IPS DF 6.9 (cell line): ENCODE measurements around the gene OPN1SW.

Experiments used
- DNase-seq: peaks from one replicate; pipeline ENCODE4 v3.0.0-alpha.2; 2013; ENCODE audit warnings: low read depth, low spot score
- H3K27ac ChIP-seq: one replicate; pipeline ENCODE4 v1.5.1; 2013; ENCODE audit warnings: low read length, control low read depth
- H3K27me3 ChIP-seq: 2 replicates; pipeline ENCODE4 v1.6.1; 2013; ENCODE audit warnings: mild to moderate bottlenecking, low read length; ENCODE audit not compliant: control insufficient read depth, insufficient read depth
- H3K36me3 ChIP-seq: 2 replicates; pipeline ENCODE4 v1.6.1; 2013; ENCODE audit warnings: low read length; ENCODE audit not compliant: control insufficient read depth, insufficient read depth
- H3K4me1 ChIP-seq: 2 replicates; pipeline ENCODE4 v1.6.1; 2013; ENCODE audit warnings: low read length; ENCODE audit not compliant: control insufficient read depth, insufficient read depth
- H3K4me3 ChIP-seq: 2 replicates; pipeline ENCODE4 v1.5.1; 2013; ENCODE audit warnings: mild to moderate bottlenecking, low read length
- H3K9me3 ChIP-seq: 2 replicates; pipeline ENCODE4 v1.6.1; 2013; ENCODE audit warnings: low read length, inconsistent platforms; ENCODE audit not compliant: control insufficient read depth, insufficient read depth
- WGBS: extraction: QIAGEN DNeasy Blood & Tissue Kit; methylation state at CpG from one replicate; pipeline ENCODE4 v1.1.7; 2013; ENCODE audit warnings: mixed read lengths, missing lambda C conversion rate; ENCODE audit not compliant: insufficient read length, insufficient coverage; 5-methylcytosine and 5-hydroxymethylcytosine counted together

Gene OPN1SW

GRCh38 chr7:128733278-128733645 lies 42.3 kb downstream of the OPN1SW start:
- WGBS = 100% methylated on average over 2 of the region's 2 CpGs
- Histone ChIP-seq H3K36me3 (no peaks in the 10 kb centered on the region), H3K4me3 (no peak overlapping the region), H3K9me3 (no peaks in the 10 kb centered on the region), H3K27ac (no peak overlapping the region), H3K4me1 (no peaks in the 10 kb centered on the region), H3K27me3 (no peaks in the 10 kb centered on the region)
- no peak for DNase-seq

DNA sequence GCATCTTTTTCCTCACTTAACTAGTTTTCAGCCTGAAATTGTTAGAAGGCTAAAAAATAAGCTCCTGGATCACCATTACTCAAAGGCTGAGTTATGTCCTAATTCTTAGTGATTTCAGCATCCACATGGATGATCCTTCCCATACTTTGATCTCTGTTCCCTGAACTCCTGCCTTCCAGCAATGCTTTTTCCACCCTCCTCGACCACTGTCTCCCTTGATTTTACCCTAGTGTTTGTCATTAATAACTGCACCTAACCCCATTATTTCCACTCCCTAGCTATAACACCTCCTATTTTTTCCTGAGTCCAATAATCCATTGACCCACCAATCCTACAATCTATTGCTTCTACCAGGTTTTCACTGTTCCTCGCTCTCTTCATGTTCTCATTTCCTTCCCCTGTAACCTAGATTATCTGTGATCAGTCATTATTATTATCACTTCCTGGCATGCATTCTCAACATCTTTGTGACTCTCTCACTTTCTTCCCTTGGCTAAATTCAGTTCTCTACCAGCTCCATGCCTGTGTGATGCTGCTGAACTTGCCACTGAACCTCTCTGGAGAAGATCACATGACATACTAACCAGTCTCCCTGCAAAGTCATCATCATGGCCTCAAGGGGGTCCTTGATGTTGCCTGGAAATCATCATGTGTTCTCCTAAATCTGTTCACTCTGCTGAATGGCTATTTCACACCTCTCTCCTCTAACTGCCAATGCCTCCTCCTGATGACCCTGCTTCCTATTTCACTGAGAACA lies 42.9 kb downstream of the OPN1SW start:
- H3K27ac ChIP-seq = no peak overlapping the region
- no peak overlapping the region for H3K4me3 ChIP-seq
- H3K36me3 ChIP-seq = no peaks in the 10 kb centered on the region

GRCh38 chr7:128731184-128731583 lies 44.4 kb downstream of the OPN1SW start:
- no CpG with 5 or more reads among the region's 8 CpGs for WGBS
- Histone ChIP-seq H3K27ac (no peak overlapping the region), H3K4me3 (no peak overlapping the region), H3K4me1 (no peaks in the 10 kb centered on the region), H3K27me3 (no peaks in the 10 kb centered on the region), H3K9me3 (no peaks in the 10 kb centered on the region), H3K36me3 (no peaks in the 10 kb centered on the region)
- no peak for DNase-seq

More for the DNA sequence above, 42.9 kb downstream of the OPN1SW start:
- DNase-seq = no peak
- no peaks in the 10 kb centered on the region for H3K9me3 ChIP-seq
- no peaks in the 10 kb centered on the region for H3K4me1 ChIP-seq
- WGBS = no CpG with 5 or more reads among the region's 2 CpGs
- H3K27me3 ChIP-seq = no peaks in the 10 kb centered on the region

DNA sequence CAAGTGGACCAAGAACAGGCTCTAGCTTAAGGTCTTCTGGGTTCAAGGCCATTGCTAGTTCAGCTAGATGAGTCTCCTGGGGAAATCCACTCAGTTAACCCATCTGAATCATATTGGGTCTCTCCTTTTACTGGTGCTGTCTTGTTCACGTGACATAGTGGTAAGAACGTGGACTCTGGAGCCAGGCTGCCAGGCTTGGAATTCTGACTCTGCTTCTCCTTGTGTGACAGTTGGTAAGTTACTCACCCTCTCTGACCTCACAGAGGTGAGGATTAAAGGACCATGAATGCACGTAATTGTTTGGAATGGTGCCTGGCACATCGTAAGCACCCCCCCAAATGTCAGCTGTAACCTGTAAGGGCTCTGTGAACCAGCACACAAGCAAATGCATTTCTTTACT lies 46.1 kb downstream of the OPN1SW start:
- no CpG with 5 or more reads among the region's 4 CpGs for WGBS
- Histone ChIP-seq H3K4me1 (no peaks in the 10 kb centered on the region), H3K9me3 (no peaks in the 10 kb centered on the region), H3K27me3 (no peaks in the 10 kb centered on the region), H3K27ac (no peak overlapping the region), H3K36me3 (no peaks in the 10 kb centered on the region), H3K4me3 (no peak overlapping the region)
- no peak for DNase-seq

- no CpG with 5 or more reads among the region's 2 CpGs for WGBS
These were observed 47.0 kb downstream of the OPN1SW start for GRCh38 chr7:128728598-128728997.

GRCh38 chr7:128727239-128727638 lies 48.4 kb downstream of the OPN1SW start:
- Histone ChIP-seq H3K9me3 (no peaks in the 10 kb centered on the region), H3K4me1 (no peaks in the 10 kb centered on the region), H3K4me3 (no peak overlapping the region), H3K27ac (no peak overlapping the region), H3K36me3 (no peaks in the 10 kb centered on the region), H3K27me3 (no peaks in the 10 kb centered on the region)
- no peak for DNase-seq
- WGBS = no CpG with 5 or more reads among the region's 4 CpGs

More at GRCh38 chr7:128728598-128728997, 47.0 kb downstream of the OPN1SW start:
- Histone ChIP-seq H3K27me3 (no peaks in the 10 kb centered on the region), H3K4me1 (no peaks in the 10 kb centered on the region), H3K27ac (no peak overlapping the region), H3K9me3 (no peaks in the 10 kb centered on the region), H3K4me3 (no peak overlapping the region), H3K36me3 (no peaks in the 10 kb centered on the region)
- DNase-seq = no peak

DNA sequence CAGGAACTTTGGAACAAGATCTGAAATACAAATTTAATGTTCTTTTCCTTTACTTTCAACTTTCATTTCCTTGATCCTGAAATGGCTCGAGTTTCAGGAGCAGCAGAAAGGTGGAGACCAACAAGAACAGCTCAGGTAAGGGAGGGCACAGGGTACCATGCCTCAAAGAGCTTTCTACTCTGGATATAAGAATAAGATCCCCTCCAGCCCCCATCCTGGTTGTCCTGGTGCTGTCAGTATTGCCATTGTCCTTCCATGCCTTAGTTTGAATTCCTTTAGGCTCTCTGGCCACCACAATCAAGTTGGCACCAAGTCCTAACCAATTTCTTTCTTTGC lies 48.9 kb downstream of the OPN1SW start:
- DNase-seq = no peak
- no peaks in the 10 kb centered on the region for H3K9me3 ChIP-seq
- H3K36me3 ChIP-seq = no peaks in the 10 kb centered on the region
- no peaks in the 10 kb centered on the region for H3K4me1 ChIP-seq
- H3K27ac ChIP-seq = no peak overlapping the region
- WGBS = no CpG with 5 or more reads among the region's 1 CpG
- H3K27me3 ChIP-seq = no peaks in the 10 kb centered on the region
- H3K4me3 ChIP-seq = no peak overlapping the region

- Histone ChIP-seq H3K27me3 (no peaks in the 10 kb centered on the region), H3K36me3 (no peaks in the 10 kb centered on the region), H3K4me1 (no peaks in the 10 kb centered on the region), H3K9me3 (no peaks in the 10 kb centered on the region), H3K4me3 (no peak overlapping the region), H3K27ac (no peak overlapping the region)
- DNase-seq = no peak
- no CpG with 5 or more reads among the region's 8 CpGs for WGBS
These were observed 49.4 kb downstream of the OPN1SW start for GRCh38 chr7:128726059-128726736.

DNA sequence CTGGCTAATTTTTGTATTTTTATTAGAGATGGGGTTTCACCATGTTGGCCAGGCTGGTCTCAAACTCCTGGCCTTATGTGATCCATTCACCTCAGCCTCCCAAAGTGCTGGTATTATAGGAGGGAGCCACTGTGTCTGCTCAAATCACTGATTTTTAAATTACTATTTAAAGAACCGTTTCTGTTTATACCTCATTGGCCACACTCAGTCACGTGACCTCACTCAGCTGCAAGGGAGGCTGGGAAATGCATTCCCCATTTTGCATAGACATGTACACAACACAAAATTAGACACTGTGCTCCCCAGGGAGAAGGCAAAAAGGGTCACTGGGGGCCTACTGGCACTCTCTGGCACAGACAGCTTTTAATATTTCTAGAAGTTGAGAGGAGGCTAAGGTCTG lies 50.1 kb downstream of the OPN1SW start:
- DNase-seq = no peak
- H3K4me3 ChIP-seq = no peak overlapping the region
- no peaks in the 10 kb centered on the region for H3K9me3 ChIP-seq
- no peak overlapping the region for H3K27ac ChIP-seq
- no peaks in the 10 kb centered on the region for H3K4me1 ChIP-seq
- no CpG with 5 or more reads among the region's 2 CpGs for WGBS
- no peaks in the 10 kb centered on the region for H3K27me3 ChIP-seq
- H3K36me3 ChIP-seq = no peaks in the 10 kb centered on the region

- Histone ChIP-seq H3K27ac (no peak overlapping the region), H3K36me3 (no peaks in the 10 kb centered on the region), H3K4me1 (no peaks in the 10 kb centered on the region), H3K27me3 (no peaks in the 10 kb centered on the region), H3K4me3 (no peak overlapping the region), H3K9me3 (no peaks in the 10 kb centered on the region)
- DNase-seq = no peak
- no CpG with 5 or more reads among the region's 5 CpGs for WGBS
These were observed 50.9 kb downstream of the OPN1SW start for GRCh38 chr7:128724743-128725142.
